Hepatic stellate cell (primary cell): Measurements from ENCODE around the gene HLF.
A peak's percentile ranks its signal among the peaks of the same experiment; 100 is the strongest.

Experiments used
- DNase-seq: peaks from one replicate; pipeline ENCODE4 v3.0.0; 2011; ENCODE audit warnings: low spot score

The HLF gene

DNA sequence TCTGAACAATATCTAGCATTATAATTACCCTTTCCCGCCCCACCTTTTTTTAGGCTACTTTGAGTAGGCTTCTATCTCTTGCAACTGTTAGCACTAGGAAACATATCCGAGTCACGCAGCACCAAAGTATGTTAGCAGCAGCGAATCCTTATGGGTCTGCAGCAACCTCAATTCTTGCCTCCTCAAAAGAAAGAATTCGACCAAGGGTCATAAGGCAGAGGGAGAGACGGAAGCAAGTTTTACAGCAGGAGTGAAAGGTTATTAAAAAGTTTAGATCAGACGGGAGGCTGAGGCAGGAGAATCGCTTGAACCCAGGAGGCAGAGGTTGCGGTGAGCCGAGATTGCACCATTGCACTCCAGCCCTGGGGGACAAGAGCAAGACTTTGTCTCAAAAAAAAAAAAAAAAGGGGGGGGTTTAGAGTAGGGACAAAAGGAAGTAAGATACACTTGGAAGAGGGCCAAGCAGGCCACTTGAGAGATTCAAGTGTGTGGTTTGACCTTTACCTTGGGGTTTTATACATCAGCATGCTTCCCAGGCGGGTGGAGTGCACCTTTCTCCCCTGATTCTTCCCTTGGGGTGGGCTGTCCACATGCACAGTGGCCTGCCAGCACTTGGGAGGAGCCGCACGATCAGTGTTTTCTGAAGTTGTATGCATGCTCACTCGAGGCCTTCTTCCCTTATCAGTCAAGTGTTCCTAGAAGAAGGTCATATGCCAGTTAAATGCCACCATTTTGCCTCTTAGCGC, 67.7 kb downstream of the HLF start:
- DNase-seq, result no peak

DNA sequence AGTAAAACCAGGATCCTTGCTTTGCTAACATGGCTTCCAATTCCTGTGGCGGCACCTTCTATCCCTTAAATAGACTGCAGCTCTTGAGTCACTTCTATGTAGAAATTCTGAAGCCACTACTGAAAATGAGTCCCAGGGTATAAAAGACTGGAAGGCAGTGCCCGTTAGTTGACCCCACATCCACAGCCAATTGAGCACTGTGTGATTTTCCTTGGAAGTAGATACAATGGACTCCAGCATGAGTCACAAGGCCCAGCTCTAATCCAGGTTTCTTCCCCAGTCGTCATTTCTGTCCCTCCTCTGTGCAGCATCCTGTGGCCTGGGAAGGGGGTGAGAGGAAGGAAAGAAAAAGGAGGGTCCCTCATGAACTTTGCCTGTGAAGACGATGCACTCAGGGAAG, 69.5 kb downstream of the HLF start:
- no peak for DNase-seq

DNA sequence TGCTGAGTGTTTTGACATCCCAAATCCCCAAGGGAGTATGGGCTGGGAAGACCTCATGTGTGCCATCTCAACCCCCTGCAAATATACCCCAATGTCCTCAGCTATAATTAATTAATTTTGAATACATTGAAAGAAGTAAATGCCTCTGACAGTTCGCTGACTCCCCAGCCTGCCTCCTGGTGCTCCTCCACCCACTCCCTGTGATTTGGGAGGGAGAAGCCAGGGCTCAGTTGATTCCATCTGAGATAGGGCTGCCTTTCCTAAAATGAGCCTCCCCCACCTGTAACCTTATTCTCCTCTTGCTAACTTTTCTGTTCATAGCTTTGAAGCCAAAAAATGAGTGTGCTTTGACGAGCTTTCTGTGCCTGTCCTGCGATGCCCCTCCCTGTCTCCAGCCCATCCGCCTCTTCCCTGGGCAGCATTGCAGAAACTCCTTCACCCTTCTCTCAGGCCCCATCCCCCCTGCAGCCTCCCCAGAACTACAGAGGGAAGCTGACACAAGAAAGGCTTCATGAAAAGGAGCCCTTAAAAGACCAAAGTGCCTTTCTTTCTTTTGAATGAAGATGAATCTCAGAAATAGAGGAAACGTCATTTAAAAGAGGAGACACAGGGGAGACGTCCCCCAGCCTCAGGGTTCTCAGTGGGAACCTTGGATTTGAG, 70.3 kb downstream of the HLF start:
- DNase-seq, result no peak

DNA sequence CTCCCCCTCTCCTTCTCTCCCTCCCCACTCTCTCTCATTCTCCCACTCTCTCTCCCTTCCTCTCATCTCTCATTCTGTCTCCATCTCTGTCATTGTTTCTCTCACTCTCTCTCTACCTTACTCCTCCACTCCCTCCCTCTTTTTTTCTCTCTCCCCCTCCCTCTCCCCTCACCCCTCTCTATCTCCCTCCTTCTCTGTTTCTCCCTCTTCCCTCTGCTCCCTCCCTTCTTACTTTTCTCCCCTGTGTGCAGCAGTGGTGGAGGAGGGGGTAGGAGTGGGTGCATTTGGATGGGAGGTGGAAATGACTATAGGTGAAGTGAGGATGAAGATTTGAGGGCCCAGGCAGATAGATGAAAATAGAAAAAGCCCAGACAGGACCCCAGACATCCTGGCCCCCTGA, 70.9 kb downstream of the HLF start:
- no peak for DNase-seq

DNA sequence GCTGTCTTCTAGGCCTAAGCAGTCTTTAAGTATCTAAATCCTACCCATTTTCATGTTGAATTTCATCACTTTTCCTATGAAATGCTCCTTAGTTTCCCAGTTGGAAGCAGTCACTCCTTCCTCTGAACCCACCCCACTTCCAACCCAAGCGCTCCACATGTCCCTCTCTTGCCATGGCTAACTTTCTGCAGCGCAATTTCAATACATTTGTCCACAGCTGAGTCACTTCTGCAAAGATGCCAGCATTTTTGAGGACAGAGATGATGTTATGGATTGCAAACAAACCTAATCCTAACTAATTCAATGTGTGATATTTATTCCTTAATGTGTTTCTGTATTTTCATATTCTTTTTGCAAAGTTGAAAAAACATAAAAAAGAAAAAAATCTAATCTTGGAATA, 71.7 kb downstream of the HLF start:
- no peak for DNase-seq

DNA sequence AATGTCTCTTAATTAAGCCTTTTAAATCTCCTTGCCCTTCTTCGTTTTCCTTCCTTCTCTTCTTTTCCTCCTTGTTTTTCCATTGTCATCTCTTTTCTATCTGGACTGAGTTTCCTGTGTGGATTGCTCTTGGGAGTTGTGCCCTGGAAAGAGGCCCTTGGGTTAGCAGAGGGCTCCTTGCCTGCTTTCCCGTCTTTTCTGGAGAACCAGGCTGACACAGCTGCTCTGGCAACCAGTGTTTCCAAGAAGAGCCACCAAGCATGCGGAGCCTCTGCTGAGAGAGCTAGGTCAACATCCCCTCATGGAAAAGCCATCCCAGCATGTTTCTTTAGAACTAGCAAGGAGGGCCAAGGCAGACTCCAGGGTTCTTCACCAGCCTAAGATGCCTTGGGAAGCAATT, 75.4 kb downstream of the HLF start:
- DNase-seq, result no peak

DNA sequence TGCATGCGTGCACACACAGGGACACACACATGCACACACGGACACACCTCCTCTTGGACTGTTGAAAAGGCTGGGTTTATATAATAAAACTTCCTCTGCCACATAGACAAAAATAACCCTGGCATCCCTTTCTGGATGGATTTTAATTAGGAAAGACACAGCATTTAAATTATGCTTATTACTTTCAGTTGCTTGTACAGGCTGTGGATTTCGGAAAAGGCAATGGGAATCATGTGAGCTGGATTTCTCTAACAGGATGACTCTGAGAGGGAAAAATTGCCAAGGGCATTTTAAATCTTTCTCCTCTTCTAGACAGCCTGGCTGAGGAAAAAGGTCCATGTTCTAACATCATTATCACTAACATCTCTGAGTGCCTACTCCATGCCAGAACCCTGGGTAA, 75.9 kb downstream of the HLF start:
- no peak for DNase-seq

DNA sequence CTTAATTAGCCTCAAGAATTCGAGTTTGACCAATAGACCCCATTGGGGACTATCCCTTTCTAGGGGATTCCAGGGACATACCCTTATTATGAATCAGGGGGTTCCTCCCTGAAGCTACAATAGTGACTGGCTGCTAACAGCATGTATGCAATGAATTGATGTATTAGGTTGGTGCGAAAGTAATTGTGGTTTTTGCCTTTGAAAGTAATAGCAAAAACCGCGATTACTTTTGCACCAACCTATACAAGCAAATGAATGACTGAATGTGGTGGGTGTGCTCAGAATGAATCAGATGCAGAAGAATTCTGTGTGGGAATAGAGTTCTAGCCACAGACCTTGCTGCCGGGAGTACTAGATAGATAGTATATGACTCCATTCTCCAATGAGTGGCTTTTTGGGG, 76.7 kb downstream of the HLF start:
- DNase-seq, result no peak

DNA sequence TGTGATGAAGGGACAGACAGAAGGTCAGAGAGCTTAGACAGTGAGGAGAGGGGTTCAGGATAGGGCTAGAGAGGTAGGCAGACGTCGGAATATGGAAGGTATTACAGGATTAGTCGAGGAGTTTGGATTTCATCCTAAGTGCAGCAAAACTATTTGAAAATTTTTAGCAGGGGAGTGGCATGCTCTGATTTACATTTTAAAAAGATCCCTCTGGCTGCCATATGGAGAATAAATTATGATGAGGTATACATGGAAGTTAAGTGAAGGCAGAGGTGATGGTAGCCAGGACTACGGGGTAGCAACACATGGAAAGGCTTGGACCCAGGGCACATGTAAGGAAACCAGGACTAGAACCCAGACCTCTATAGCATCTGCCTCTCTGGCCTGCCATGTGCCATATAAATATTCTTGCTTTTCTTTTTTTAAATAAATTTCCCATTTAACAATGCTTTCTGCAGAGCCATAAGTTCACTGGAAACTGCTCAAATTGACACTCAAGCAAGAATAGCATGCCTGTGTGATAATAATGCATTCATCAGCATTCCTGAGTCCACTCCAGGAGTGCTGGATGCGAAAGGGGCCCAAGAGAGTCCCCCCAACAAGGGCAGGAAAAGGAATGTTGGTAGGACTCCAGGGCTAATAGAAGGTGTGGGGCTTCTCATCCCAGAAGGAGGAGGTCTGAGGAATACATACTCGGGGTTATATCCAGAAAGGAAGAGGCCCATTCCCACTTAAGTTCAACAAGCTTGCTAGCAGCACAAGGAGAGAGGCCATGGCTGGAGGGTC, 78.2 kb downstream of the HLF start:
- no peak for DNase-seq

DNA sequence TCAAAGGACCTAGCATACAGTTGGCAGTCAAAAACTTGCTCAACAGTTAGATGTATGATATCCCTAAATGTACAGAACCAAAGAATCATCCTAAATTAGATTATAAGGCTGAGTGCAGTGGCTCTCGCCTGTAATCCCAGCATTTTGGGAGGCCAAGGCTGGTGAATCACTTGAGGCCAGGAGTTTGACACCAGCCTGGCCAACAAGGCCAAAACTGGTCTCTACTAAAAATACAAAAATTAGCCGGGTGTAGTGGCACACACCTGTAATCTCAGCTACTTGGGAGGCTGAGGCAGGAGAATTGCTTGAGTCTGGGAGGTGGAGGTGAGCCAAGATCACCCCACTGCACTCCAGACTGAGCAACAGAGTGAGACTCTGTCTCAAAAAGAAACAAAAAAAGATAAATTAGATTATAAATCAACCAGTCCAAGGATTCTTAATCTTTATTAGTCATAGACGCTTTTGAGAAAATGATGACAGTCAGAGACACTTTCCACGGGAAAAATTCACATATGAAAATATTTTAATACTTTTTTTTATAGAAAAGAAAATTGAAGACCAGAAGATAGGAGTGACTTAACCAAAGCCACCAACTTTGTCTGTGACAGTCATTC, 79.2 kb downstream of the HLF start:
- DNase-seq, result no peak

DNA sequence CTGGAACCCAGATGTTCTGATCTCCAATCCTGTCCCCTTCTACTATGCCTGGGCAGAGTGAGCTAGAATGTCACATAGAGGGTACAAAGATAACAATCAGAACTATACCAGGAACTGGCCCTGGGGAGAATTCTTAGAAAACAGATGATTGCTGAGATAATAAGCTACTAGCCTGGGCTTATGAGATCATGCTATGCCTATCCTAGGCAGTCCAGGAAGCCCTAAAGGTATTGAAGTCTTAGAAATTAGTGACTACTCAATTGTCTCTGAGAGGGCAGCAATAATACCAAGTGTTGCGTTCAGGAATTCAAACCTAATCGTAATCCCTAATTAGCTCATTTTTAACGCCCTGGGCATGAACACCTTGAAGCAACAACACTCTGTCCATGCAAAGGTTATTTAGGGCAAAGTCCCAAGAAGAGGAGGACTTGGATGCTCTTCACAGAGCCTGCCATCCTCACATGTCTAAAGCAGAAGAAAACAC, 79.8 kb downstream of the HLF start:
- no peak for DNase-seq

DNA sequence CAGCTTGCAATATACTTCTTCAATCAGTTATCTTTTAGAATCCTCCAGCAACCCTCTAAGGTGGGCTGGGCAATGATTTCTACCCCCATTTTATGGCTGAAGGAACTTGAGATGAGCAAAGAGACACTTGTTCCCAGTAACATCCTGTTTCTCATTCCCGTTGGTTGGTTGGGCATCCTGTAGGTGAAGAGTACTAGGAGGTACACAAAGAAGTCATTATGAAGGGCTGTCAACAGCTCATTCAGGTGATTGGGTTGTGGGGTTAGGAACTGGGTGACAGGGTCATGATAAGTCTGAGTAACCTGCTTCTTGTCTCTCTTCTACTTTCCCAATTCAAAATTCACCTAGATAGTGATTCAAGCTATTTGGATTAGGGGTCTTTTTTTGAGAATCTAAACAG, 80.4 kb downstream of the HLF start:
- no peak for DNase-seq

DNA sequence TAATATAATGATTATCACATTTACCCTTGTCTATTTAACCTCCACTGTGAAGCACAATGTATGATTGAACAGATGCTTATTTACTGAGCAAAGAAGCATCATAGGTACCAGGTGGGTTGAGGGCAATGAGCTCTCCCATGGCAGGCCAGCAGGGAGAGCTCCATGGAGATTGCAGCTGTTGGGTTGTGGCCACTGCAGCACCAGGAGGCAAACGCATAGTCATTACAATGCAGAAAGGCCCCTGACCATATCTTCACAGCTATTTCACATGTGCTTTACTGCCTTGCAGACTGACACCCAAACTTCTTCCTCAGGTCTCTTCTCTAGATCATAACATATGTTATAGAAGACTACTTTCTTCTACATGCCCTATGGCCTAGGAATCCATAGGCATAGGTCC, 81.9 kb downstream of the HLF start:
- DNase-seq, result no peak

DNA sequence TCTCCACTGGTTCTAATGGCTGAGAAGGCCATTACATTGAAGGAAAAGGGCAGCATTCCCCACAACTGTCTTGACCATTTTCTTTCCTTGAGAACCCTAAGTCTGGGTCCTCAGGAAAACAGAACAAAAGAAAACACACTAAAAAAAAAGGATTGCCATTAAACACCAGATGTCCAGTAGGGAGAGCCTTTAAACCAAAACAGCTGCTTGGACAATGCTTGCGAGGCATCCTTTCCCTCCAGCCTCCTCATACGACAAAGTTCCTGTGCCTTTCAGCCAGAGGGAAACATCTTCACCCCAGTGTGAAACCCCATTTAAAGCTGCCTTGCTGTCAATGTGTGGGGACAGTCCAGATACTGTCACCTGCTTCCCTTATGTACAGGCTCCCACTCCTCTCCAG, 82.6 kb downstream of the HLF start:
- DNase-seq, result no peak

DNA sequence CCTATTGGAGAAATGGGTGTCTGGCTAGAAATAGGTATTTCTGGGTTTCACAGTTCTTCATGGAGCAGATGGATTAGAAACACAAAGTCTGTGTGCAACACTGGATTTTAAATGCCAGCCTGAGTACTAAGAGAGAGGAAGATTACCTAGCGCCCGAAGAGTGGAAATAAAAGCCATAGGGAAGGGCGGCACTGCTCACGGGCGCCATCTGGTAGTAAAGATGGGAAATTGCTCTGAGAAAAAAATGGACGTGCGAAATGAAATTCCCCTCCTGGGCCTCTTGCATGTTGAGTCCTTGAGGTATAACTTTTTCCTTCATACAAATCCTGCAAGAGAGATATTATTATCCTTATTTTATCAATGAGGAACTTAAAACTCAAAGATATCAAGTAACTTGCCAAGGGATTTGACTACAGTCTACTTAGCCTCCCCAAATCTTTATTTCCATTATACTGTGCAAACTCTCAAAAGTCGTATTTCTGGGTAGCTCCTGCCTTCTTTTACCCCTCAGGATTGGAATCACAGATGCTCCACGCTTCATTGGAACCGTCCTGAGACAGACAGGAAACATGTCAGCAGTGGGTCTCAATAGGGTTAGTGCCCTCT, 84.1 kb downstream of the HLF start:
- DNase-seq, result peak; percentile 14

DNA sequence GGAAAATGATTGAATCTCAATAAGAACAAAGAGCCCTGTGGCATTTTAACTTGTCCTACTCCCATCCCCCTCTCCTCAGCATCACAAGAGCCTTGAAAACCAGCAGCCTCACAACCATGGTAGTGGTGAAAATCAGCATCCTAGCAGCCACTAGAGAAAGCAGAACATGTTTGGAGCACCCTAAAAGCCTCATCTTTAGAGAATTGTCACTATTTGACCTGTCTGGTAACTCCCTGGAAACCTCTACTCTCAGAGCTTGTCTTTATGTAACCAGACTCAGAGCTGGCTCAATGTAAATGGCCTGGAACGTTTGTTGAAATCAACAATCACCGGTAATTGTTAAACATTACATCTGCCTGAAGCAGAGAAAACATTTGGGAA, 86.1 kb downstream of the HLF start:
- no peak for DNase-seq

DNA sequence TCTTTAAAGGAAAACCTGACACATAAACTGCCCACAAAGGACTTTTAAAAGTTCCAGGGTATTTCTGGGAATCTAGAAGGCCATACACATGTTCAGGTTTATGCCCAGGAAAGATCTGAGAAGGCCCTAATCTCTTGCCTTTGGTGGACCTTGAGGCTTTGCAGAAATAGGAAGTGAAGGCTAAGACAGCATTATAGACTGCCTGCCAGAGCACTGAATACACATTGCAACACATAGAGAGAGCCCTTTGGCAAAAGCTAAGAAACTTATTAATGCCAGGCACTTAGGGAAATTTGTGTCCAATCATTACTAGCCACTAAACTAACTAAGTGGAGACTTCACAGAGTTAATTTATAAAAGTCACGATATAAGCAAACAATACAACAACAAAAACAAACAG, 86.5 kb downstream of the HLF start:
- DNase-seq, result no peak

DNA sequence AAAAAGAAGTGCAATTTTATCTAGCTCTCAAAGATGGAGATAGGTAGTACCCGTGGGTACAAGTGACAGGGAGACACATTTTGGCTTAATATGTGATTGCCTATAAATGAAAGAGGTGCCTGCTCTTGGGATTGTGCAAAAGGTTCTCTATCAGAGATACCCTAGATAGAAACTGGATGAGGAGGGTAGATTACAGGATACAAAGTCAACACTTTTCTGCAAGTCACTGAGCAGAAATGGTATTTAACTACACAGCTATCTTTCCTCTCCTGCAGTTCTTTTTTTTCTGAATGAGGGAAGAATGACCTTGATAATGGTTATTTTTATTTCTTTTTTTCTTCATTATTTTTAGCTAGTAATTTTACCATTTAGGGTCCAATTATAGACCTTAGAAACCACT, 89.2 kb downstream of the HLF start:
- no peak for DNase-seq

DNA sequence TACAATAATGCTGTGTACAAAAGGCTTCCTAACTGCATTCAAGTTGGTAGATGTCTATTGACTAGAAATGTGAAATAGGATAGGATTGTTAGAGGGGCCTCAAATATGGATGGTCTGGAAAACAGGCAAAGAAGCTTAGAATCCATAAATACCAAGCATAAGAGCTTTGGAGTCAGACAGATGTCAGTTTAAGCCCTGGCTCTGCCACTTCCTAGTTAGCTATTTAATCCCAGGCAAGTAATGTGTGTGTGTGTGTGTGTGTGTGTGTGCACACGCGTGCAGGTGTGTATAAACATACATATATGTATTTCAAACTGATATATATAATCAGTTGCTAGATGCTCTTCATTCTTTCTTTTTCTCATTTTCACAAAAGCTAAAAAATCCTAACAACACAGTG, 90.2 kb downstream of the HLF start:
- no peak for DNase-seq

DNA sequence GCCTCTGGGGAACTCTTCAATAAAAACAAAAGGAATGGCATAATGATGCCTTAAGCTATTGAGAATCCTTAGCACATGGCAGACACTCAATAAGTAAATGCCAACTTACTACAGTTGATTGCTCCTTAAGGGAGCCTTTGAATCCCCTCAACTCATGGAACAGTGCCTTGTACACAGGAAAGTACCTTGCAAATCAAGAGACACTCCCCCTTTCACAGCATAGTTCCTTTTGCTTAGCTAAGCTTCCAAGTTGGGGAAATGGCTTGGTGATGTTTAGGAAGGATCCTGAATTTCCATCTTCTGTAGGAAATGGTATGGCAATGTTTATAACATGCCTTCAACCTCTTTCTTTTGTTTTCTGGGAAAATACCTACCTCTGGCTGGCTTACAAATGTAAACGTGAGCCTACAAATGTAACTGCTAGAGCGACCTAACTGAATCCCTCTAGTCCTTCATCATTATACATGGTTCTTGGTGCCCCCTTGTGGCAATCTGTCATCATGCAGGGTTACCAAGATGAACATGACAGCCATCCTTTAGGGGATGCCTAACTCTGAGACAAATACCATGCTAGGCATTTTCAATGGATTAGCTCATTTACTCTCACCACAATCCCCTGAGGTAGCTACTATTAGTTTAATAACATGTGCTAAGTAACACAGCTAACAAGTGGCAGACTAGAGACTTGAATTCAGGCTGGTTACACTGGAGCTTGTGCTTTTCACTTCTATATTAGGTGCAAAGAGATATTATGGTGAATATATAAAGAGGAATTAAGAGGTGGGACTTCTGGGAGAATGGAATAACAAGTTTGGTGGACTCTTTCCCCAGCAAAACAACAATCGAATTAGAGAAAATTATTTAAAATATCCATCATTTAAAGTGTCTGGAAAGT, 91.9 kb downstream of the HLF start:
- DNase-seq, result peak; percentile 49

DNA sequence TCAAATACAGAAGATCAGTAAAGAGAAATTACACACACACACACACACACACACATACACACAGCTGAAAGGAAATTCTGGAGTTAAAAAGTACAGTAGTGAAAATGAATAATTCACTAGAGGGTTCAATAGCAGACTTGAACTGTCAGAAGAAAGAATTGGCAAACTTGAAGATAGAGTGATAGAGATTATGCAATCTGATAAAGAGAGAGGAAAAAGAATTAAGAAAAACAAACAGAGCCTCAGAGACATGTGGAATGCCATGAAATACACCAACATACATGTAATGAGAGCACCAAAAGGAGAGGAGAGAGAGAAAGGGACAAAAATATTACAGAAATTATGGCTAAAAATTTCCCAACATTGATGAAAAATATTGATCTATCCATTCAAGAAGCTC, 96.2 kb downstream of the HLF start:
- DNase-seq, result no peak
